WERI-Rb-1 (cell line): ENCODE results near the gene MZF1.
A peak's percentile ranks its signal among the peaks of the same experiment; 100 is the strongest.

Experiments used
- DNase-seq: peaks from one replicate; pipeline ENCODE4 v3.0.0-alpha.2; 2020
- H3K27ac ChIP-seq: fragments of 250-450 bp; sonication (Bioruptor Pico); 2 replicates; pipeline ENCODE4 v1.5.1; 2020; ENCODE audit warnings: mild to moderate bottlenecking, moderate library complexity
- H3K27me3 ChIP-seq: fragments of 250-450 bp; sonication (Bioruptor Pico); 2 replicates; pipeline ENCODE4 v1.5.1; 2021; ENCODE audit warnings: mild to moderate bottlenecking, low read depth, moderate library complexity; ENCODE audit not compliant: insufficient read depth, severe bottlenecking
- H3K36me3 ChIP-seq: fragments of 250-450 bp; sonication (Bioruptor Pico); 2 replicates; pipeline ENCODE4 v1.5.1; 2020; ENCODE audit warnings: mild to moderate bottlenecking, moderate library complexity
- H3K4me3 ChIP-seq: 2 replicates; pipeline ENCODE4 v1.5.1; 2011; ENCODE audit warnings: low read depth, mild to moderate bottlenecking, control low read depth, low read length
- H3K9me3 ChIP-seq: fragments of 250-450 bp; sonication (Bioruptor Pico); 2 replicates; pipeline ENCODE4 v1.5.1; 2021; ENCODE audit warnings: mild to moderate bottlenecking, moderate library complexity; ENCODE audit not compliant: severe bottlenecking
- CTCF ChIP-seq: IDR thresholded peaks from 2 replicates; pipeline ENCODE4 v1.5.1; 2011; ENCODE audit warnings: low read depth, mild to moderate bottlenecking, control low read depth, inconsistent platforms, low read length

The MZF1 gene

GRCh38 chr19:58518256-58519086, 54.7 kb downstream of the MZF1 start:
- Histone ChIP-seq H3K9me3 (no peaks in the 10 kb centered on the region), H3K27me3 (no peaks in the 10 kb centered on the region), H3K36me3 (peaks cover 13% of the 10 kb centered on the region), H3K27ac (peak overlapping the region; percentile 95), H3K4me3 (peak overlapping the region; percentile 54)
- DNase-seq, result no peak
- TF ChIP-seq CTCF, result no peak

GRCh38 chr19:58516964-58517833, 55.9 kb downstream of the MZF1 start:
- Histone ChIP-seq H3K9me3 (no peaks in the 10 kb centered on the region), H3K4me3 (no peak overlapping the region), H3K36me3 (peaks cover 13% of the 10 kb centered on the region), H3K27me3 (no peaks in the 10 kb centered on the region), H3K27ac (no peak overlapping the region)
- TF ChIP-seq CTCF, result peak; percentile 36; the same call in 1 of the 2 replicates
- DNase-seq, result no peak

- TF ChIP-seq CTCF, result no peak
- Histone ChIP-seq H3K27ac (no peak overlapping the region), H3K9me3 (no peaks in the 10 kb centered on the region), H3K36me3 (peaks cover 13% of the 10 kb centered on the region), H3K27me3 (no peaks in the 10 kb centered on the region), H3K4me3 (no peak overlapping the region)
- DNase-seq, result no peak
Measured at GRCh38 chr19:58516246-58516836, 56.8 kb downstream of the MZF1 start.

- no peak for TF ChIP-seq CTCF
- H3K4me3 ChIP-seq, result no peak overlapping the region
- H3K27ac ChIP-seq, result no peak overlapping the region
- DNase-seq, result no peak
- peaks cover 13% of the 10 kb centered on the region for H3K36me3 ChIP-seq
- H3K27me3 ChIP-seq, result no peaks in the 10 kb centered on the region
- no peaks in the 10 kb centered on the region for H3K9me3 ChIP-seq
Measured at GRCh38 chr19:58515259-58515658, 57.9 kb downstream of the MZF1 start.

- H3K9me3 ChIP-seq, result no peaks in the 10 kb centered on the region
- no peak for TF ChIP-seq CTCF
- peak overlapping the region; percentile 73 for H3K4me3 ChIP-seq
- peaks cover 13% of the 10 kb centered on the region for H3K36me3 ChIP-seq
- DNase-seq, result no peak
- H3K27ac ChIP-seq, result peak overlapping the region; percentile 88
- H3K27me3 ChIP-seq, result no peaks in the 10 kb centered on the region
Measured at GRCh38 chr19:58514564-58515022, 58.5 kb downstream of the MZF1 start.
